GM06990 (cell line): ENCODE measurements around the gene PTBP1.

Experiments
- DNase-seq: peaks from one replicate; pipeline ENCODE4 v3.0.0-alpha.2; 2011; ENCODE audit not compliant: insufficient read length; ENCODE audit errors: extremely low read depth
- H3K27me3 ChIP-seq: replicated peaks from 2 replicates; pipeline ENCODE4 v1.6.0; 2011; ENCODE audit warnings: low read length; ENCODE audit not compliant: control insufficient read depth, insufficient read depth
- H3K36me3 ChIP-seq: 2 replicates; pipeline ENCODE4 v1.5.1; 2011; ENCODE audit warnings: low read length; ENCODE audit not compliant: control insufficient read depth, insufficient read depth
- H3K4me3 ChIP-seq: replicated peaks from 2 replicates; pipeline ENCODE4 v1.5.1; 2011; ENCODE audit warnings: low read depth, mild to moderate bottlenecking, control low read depth, low read length
- CTCF ChIP-seq: IDR thresholded peaks from 2 replicates; pipeline ENCODE4 v1.5.1; 2011; ENCODE audit warnings: low read length, control low read depth, mild to moderate bottlenecking, inconsistent platforms; ENCODE audit not compliant: insufficient read depth, poor library complexity, severe bottlenecking

The PTBP1 gene

DNA sequence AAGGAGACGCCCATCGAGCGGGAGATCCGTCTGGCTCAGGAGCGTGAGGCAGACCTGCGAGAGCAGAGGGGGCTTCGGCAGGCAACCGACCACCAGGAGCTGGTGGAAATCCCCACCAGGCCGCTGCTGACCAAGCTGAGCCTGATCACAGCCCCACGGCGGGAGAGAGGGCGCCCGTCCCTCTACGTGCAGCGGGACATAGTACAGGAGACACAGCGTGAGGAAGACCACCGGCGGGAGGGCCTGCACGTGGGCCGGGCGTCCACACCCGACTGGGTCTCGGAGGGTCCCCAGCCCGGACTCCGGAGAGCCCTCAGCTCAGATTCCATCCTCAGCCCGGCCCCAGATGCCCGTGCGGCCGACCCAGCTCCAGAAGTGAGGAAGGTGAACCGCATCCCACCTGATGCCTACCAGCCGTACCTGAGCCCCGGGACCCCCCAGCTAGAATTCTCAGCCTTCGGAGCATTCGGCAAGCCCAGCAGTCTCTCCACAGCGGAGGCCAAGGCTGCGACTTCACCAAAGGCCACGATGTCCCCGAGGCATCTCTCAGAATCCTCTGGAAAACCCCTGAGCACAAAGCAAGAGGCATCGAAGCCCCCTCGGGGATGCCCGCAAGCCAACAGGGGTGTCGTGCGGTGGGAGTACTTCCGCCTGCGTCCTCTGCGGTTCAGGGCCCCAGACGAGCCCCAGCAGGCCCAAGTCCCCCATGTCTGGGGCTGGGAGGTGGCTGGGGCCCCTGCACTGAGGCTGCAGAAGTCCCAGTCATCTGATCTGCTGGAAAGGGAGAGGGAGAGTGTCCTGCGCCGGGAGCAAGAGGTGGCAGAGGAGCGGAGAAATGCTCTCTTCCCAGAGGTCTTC lies 39.2 kb upstream of the PTBP1 start:
- no peaks in the 10 kb centered on the region for H3K36me3 ChIP-seq
- H3K4me3 ChIP-seq, result no peak overlapping the region
- H3K27me3 ChIP-seq, result no peaks in the 10 kb centered on the region
- no peak for DNase-seq
- TF ChIP-seq CTCF, result no peak

DNA sequence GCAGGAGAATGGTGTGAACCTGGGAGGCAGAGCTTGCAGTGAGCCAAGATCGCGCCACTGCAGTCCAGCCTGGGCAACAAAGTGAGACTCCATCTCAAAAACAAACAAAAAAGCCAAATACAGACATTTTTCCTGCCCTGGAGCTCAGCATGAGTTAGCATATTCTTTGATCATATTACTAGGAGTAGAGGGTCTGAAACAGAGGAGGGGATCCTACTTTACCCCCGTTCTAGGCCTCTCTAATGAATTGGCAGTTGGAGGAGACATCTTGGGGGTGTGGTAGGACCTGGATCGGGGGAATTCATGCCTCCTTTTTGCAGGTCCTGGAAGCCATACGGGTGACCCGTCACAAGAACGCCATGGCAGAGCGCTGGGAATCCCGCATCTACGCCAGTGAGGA lies 34.1 kb upstream of the PTBP1 start:
- no peaks in the 10 kb centered on the region for H3K27me3 ChIP-seq
- H3K36me3 ChIP-seq, result no peaks in the 10 kb centered on the region
- no peak for TF ChIP-seq CTCF
- H3K4me3 ChIP-seq, result no peak overlapping the region
- no peak for DNase-seq

DNA sequence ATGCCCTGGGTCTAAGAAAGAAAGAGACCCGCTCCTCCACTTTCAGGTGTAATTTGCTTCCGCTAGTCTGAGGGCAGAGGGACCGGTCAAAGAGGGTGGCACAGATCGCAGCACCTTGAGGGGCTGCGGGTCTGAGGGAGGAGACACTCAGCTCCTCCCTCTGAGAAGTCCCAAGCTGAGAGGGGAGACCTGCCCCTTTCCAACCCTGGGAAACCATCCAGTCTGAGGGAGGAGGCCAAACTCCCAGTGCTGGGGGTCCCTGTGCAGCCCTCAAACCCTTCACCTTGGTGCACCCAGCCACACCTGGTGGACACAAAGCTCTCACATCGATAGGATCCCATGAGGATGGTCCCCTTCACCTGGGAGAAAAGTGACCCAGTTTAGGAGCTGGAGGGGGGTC lies 33.4 kb upstream of the PTBP1 start:
- TF ChIP-seq CTCF, result no peak
- H3K27me3 ChIP-seq, result no peaks in the 10 kb centered on the region
- DNase-seq, result no peak
- no peak overlapping the region for H3K4me3 ChIP-seq
- H3K36me3 ChIP-seq, result no peaks in the 10 kb centered on the region

DNA sequence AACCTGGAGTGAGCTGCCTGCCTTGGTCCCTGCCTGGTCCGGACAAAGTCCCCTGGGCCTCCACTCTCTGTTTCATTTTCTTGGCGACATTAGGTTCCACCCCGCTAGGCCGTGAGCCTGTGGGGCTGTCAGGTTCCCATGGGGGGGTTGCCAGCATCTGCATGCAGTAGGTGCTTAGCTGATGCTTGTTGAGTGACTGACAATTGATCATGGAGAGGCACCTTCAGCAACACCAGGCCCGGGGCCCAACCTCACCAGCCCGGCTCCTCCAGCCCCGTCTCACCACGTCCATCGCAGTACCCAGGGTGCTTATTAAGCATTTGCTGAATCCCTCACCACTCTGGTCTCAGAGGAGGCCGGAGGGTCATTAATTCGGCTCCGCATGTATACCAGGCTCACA lies 33.0 kb upstream of the PTBP1 start:
- Histone ChIP-seq H3K36me3 (no peaks in the 10 kb centered on the region), H3K27me3 (no peaks in the 10 kb centered on the region), H3K4me3 (no peak overlapping the region)
- no peak for DNase-seq
- no peak for TF ChIP-seq CTCF

GRCh38 chr19:765179-765738 lies 32.0 kb upstream of the PTBP1 start:
- Histone ChIP-seq H3K4me3 (no peak overlapping the region), H3K27me3 (no peaks in the 10 kb centered on the region), H3K36me3 (no peaks in the 10 kb centered on the region)
- no peak for DNase-seq
- TF ChIP-seq CTCF, result no peak
